Hematopoietic multipotent progenitor cell treated with erythropoietin and hydrocortisone succinate and interleukin-3 and kit ligand, for 15 days (in vitro differentiated cells): ENCODE measurements around the gene WNT5A.
A peak's percentile ranks its signal among the peaks of the same experiment; 100 is the strongest.

ENCODE experiments used
- DNase-seq: peaks from one replicate; pipeline ENCODE4 v3.0.0-alpha.2; 2015; ENCODE audit warnings: low spot score

The WNT5A gene

DNA sequence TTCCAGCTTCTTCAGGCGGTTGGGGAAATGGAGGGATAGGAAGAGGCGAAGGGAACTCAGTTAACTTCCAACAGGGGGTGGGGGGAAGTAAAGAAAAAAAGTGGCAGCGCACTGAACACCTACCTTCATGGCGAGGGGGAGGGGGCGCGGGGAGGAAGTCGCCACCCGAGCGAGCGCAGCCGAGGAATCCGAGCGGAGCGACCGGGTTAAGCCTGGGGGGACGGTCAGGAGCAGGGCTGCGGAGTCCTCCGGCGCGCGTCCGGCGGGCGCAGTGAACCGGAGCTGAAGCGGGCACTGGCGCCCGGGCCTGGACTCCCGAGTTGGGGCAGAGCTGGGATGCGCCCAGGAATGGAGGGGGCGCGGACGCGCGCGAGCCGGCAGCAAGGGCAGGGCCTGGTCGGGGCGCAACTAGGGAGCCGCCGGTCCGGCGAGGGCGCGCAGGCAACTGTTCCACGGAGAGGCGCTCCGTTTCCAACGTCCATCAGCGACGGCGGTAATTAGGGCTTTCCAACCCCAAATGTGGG lies at the start of gene WNT5A:
Gene WNT5A, minus strand, starts transcription at position 450 of the 524 bp plus-strand sequence. Its CDS starts 321 bp downstream, at position 129.
- no peak for DNase-seq

GRCh38 chr3:55534876-55535275 lies 47.8 kb upstream of the WNT5A start:
- no peak for DNase-seq

GRCh38 chr3:55532806-55533205 lies 45.7 kb upstream of the WNT5A start:
- DNase-seq: no peak

DNA sequence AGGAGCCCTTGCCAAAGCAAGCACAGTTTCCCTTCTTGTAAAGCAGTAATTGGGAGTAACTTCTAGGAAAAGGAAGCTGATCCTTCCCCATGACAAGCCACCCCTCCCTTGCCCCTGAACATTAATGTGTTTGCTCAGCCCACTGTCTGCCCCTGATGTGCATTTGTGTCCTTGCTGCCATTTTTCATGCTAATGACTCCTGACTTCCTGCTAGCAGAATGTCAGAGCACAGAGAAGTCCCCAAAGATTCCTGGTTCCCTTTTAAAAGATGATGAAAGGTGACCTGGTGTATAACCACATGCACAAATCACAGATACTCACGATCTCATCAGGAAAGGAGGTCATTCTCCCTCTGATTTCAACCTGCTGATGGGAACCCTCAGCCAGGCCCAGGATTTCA lies 44.2 kb upstream of the WNT5A start:
- no peak for DNase-seq

- DNase-seq: no peak
Measured at GRCh38 chr3:55527361-55527760, 40.3 kb upstream of the WNT5A start.

DNA sequence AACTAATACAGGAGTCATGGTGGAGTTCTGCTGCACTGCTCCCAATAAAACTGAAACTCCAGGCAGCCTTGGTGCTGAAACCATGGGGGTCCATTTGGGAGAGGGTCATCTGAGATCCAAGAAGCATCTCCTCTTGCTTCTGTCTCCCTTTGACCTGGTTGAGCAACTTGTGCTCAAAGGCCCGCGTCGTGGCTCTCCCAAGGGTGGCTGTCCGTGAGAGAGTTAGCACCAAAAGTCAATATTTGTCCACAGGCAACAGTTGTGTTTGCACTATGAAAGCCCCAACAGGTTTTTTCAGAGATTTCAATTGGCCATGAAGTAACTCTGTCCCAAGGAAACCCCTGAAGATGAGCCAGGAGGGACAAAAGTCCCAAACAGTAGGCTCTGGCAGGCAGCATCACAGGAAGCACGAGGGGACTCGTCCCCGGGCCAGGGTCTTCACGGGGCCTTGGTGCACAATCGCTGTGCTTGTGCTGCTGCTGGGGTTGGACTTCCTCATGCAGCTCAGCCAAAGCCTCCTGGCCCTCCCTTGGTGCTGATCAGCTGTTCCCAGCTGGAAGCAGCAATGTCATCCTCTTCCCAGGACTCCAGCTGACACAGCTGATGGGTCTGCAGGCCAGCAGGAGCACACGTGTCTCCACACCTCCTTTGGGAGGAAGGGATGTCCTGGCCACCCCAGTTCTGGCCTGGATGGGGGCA lies 39.4 kb upstream of the WNT5A start:
- no peak for DNase-seq

DNA sequence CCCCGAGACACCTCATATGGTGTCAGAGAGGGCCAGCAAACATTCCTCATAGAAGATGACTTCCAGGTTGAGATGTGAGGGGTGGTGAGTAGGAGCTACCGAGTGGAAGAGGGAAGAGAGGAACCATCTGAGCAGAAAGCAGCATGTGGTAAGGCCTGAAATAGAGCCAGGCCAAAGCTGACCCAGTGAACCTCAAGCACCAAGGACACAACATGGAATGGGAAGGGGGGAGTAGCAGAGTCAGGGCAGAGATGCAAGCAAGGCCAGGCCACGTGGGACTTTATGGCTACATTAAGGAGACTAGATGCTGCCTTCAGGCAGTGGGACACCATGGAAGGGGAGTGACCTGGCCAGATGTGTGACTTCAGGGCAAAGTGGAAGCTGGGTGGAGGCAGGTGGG lies 38.3 kb upstream of the WNT5A start:
- DNase-seq: no peak

DNA sequence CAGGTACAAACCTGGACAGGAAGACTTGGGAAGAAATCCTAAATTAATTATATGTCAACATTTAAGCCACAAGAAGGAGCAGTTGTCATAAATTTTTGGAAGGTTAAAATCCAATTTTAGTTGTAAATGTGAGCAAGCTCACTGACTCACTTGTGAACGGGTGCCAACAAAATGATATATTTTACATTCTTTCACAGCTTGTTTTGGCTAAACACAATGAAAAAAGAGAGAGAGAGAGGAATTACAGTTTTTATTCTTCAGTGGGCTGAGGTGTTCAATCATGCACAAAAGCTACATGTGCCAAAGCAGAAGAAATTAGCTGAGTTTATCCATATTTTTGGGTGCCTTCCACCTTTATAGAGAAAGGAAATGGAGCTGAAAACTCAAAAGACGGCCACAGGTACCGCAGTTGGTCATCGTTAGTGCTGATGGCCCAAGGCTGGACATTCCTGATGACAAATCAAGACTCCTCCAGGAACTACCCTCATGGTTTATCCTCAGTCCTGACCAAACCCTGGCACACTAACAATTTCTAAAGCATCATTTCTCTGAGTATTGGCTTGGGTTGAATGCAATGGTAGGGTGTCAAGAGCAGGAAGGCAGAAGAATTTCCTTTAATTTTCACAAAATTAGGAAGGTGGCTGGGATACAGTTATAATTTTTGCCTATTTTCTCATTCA lies 37.6 kb upstream of the WNT5A start:
- DNase-seq: no peak

- DNase-seq: no peak
Measured at GRCh38 chr3:55523471-55523870, 36.4 kb upstream of the WNT5A start.

DNA sequence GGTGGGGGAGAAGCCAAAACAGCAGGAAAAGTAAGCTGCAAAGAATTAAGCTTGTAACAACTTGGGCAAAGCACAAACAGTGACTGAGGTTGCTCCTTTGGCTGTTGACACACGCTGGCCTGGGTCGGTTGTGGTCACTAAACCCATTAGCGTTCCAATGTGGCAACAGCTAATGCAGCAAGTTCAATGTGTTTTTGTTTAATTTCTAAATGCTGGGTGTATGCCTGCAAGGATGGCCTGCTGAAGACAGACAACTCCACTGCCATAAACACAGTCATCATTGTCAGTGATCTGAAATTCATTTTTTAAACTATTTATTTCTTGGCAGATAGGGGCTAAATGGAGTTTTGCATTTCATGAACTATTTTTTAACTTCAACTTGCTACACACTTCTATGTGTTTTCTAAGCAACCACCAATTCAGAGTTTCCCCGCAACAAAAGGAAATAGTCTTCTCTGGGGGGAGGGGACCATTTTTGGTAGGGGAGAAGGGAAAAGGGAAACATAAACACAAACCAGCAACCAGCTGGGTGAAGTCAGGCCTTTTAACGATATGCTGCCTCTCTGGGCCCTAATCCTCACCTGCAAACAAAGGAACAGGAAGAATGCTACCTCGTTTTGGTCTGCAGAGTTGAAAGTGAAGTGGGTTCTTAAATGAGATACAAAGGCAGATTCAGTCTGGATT lies 34.8 kb upstream of the WNT5A start:
- no peak for DNase-seq

DNA sequence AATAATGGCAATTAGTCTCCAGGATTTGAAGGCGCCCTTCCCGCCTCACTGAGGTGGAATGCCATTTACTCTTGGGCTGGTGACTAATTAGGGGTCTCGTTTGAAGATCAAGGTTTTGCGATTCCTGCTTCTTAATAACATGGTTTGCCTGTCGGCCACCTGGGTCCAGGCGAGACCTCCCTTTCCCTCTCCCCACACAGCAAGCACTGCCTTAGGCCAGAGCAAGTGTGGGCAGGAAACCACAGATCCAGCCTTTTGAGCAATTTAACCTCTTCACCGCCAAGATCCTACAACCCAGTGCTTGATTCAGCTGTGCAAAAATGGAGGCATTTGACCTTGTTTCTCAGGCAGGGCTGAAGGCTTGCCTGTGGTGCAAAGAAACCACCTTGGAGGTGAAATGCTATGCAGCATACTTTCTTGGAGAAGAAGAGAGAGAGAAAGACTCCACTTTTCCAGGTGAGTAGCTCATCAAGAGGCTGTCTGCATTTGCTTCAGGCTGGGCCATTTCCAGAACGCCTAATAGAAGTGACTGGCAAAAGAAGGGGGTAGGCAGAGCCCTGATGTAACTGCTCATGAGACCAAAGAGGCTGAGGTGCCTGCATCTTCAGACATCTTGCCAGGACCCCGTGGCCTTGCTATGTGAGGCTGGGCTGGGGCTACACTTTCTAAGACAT lies 34.1 kb upstream of the WNT5A start:
- DNase-seq: no peak

- no peak for DNase-seq
Measured at GRCh38 chr3:55519019-55519418, 31.9 kb upstream of the WNT5A start.

- DNase-seq: peak; percentile 3
Measured at GRCh38 chr3:55518451-55518850, 31.3 kb upstream of the WNT5A start.

DNA sequence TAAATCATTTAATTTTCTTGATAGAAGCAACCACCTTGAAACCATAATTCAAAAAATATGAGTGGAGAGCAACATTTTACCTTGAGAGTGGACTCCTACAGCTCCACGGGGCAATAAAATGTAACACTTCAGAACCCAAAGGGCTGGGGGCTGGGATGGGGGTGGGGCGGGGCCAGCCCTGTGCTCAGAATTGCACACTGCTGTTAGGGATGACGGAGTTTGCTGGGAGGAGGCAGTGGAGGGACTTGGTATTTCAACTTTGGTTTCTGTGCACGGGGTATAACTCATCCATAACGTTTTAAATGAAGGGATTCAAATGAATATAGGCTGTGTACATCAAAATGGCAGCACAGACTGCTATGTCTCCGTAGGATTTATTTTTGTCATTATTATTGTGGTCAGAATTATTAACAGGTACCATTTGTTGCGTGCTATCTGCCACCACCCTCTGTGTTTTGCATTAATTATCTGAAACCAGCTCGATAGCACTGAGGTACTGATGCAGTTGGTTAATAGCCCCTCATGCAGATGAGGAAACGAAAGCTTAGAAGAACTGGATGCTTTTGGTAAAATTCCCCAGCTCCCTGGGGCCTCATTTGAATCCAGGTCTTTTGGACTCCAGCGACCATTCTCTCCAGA lies 29.4 kb upstream of the WNT5A start:
- DNase-seq: no peak

DNA sequence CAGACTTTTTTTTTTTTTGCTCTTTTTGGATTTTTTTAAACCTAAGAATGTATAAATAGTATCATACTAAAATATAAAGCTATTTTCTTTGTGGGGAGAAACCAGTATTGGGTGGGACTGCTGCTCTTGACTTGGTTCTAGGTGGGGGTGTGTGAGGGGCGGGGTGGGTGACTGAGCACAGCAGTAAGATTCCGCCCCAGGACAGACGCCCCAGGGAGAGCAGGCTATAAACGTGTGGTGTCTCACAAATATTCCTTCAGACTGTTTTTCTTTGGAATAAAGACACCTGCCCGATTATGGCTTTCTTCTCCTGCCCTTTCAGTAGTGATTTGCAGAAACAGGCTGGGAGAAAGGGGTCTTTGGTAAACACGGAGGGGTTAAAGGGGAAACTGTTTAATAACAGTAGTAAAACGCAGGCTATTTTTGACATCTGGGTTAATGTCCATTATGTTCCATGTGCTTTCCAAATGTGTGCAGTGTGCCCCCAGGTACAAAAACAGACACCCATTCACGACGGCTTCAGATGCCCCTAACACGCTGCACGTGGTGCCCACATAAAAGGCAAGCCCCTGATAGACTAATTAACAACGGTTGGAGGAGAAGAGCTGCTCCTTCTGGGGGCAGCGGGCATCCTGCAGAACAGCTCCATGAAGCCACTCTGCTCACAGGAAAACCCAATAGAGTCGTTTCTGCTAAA lies 28.6 kb upstream of the WNT5A start:
- DNase-seq: no peak

- DNase-seq: no peak
Measured at GRCh38 chr3:55514962-55515361, 27.9 kb upstream of the WNT5A start.

DNA sequence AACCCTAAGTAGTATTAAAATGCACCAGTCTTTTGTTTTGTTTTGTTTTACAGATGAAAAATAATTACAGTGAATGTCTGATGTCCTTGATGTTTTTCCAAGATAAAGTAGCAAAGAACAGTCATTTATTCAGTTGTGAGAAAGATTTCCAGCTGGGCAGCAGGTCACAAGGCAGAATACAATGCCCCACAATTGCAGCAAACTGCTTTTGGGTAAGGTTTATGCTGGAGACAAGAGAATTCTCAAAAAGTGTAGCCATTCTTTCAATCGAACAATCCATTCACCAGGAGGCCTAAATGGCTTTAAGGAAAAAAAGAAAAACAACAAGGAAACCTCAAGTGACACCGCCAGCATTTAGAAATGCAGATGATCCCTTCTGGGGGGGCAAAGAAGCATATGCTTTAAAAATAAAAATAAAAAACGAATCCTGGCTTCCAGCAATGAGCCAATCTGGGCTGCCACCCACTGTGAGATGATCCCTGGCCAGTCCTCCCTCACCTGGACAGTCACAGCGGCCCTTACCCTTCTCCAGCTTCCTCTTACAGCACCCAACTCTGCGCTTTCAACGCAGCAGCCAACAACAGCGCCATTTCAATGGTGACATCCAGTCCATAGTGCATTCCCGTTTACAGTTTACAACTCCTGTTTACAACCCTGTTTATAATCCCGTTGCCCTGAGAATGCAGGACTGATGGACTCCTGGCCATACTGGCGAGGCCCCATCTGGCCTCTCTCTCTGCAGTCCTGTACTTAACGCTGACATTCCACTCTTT lies 25.7 kb upstream of the WNT5A start:
- no peak for DNase-seq

DNA sequence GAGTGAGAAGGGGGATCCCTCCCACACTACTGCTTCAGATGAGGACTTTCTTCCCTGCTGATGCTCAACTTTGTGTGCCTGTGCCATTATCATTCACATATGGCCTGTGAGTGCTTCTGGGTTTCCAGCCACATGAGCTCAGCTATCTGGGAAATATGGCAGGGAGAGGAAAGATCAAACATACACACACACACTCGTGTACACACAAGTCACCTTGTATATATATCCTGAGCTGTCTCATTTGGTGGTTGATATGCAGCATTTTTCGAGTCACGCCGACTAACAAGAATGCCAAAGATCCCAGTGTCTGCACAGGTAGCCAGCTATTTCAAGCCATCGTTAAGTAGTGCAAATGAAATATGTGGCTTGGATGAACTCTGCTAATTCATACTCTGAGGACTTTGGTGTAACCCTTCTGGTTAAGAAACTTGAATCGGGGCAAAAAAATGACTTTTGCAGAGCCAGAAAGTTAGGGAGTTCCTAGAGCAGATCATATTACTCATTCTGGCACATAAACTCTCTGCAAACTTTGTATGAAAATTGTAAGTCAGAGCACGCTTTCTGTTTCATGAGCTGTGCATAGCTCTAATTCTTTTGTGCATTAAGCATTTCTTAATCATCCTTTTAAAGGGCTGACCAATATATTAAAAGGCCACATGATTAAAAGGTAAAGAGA lies 24.9 kb upstream of the WNT5A start:
- no peak for DNase-seq

- no peak for DNase-seq
Measured at GRCh38 chr3:55508335-55508734, 21.2 kb upstream of the WNT5A start.

GRCh38 chr3:55507808-55508207 lies 20.7 kb upstream of the WNT5A start:
- no peak for DNase-seq
